Medulla oblongata (tissue), 1 donor: ENCODE results near the gene SLC28A1.

ENCODE experiments used
- DNase-seq: peaks from one replicate; pipeline ENCODE4 v3.0.0-alpha.2; 2015; ENCODE audit errors: extremely low spot score

SLC28A1 gene

GRCh38 chr15:84885801-84886200, 1.3 kb downstream of the SLC28A1 start:
- no peak for DNase-seq

- DNase-seq, result no peak
Measured at GRCh38 chr15:84886211-84886983, 1.9 kb downstream of the SLC28A1 start.

GRCh38 chr15:84886984-84887299, 2.5 kb downstream of the SLC28A1 start:
- no peak for DNase-seq

GRCh38 chr15:84887938-84888337, 3.5 kb downstream of the SLC28A1 start:
- no peak for DNase-seq

- no peak for DNase-seq
Measured at GRCh38 chr15:84888639-84889038, 4.2 kb downstream of the SLC28A1 start.

- no peak for DNase-seq
Measured at GRCh38 chr15:84889313-84889990, 5.0 kb downstream of the SLC28A1 start.

- no peak for DNase-seq
Measured at GRCh38 chr15:84889991-84890669, 5.7 kb downstream of the SLC28A1 start.

GRCh38 chr15:84890670-84891162, 6.3 kb downstream of the SLC28A1 start:
- DNase-seq, result no peak

GRCh38 chr15:84891339-84891738, 6.9 kb downstream of the SLC28A1 start:
- DNase-seq, result no peak

- DNase-seq, result no peak
Measured at GRCh38 chr15:84892786-84893307, 8.4 kb downstream of the SLC28A1 start.

- DNase-seq, result no peak
Measured at GRCh38 chr15:84893607-84894006, 9.1 kb downstream of the SLC28A1 start.

GRCh38 chr15:84894736-84895425, 10.4 kb downstream of the SLC28A1 start:
- no peak for DNase-seq

GRCh38 chr15:84898761-84899160, 14.3 kb downstream of the SLC28A1 start:
- no peak for DNase-seq

- no peak for DNase-seq
Measured at GRCh38 chr15:84899750-84900149, 15.3 kb downstream of the SLC28A1 start.

- no peak for DNase-seq
Measured at GRCh38 chr15:84901540-84901939, 17.1 kb downstream of the SLC28A1 start.

- no peak for DNase-seq
Measured at GRCh38 chr15:84903751-84904150, 19.3 kb downstream of the SLC28A1 start.

- DNase-seq, result no peak
Measured at GRCh38 chr15:84904419-84904818, 20.0 kb downstream of the SLC28A1 start.

- DNase-seq, result no peak
Measured at GRCh38 chr15:84905016-84905916, 20.8 kb downstream of the SLC28A1 start.

- no peak for DNase-seq
Measured at GRCh38 chr15:84907731-84908130, 23.3 kb downstream of the SLC28A1 start.

GRCh38 chr15:84908564-84908963, 24.1 kb downstream of the SLC28A1 start:
- no peak for DNase-seq

- DNase-seq, result no peak
Measured at GRCh38 chr15:84909029-84909428, 24.6 kb downstream of the SLC28A1 start.
